IMR-90 (cell line): Measurements from ENCODE around the gene ITGAL. TPM values are rescaled to one million over a fixed set of nuclear protein-coding genes. Genes with fewer than 3 reads are reported as not detected.
A peak's percentile ranks its signal among the peaks of the same experiment; 100 is the strongest.

Experiments used
- ATAC-seq: fragments of 200-7000 bp; cut with Tn5 transposase; 2 replicates; pipeline ENCODE4 v1.9.1; 2020; ENCODE audit warnings: low read depth, mild to moderate bottlenecking, moderate library complexity
- BruUV-seq: library from RNA; stranded (reverse); fragments of 400-500 nt; replicated peaks from 2 replicates; lab custom pipeline; 2021; lab: Mats Ljungman, UMichigan
- CTCF ChIA-PET: fragments of 300-600 bp; formaldehyde crosslinking; extraction: SDS; loops from one replicate; lab custom pipeline; 2021; ENCODE audit warnings: antibody characterized with exemption; lab: Yijun Ruan, JAX
- POLR2A ChIA-PET: fragments of 300-600 bp; sonication (Branson Sonifier 250); formaldehyde crosslinking; loops from one replicate; lab custom pipeline; 2022; ENCODE audit warnings: antibody characterized with exemption; ENCODE audit not compliant: unreplicated experiment; lab: Charles Lee
- DNase-seq: peaks from one replicate; pipeline ENCODE4 v3.0.0; 2013
- H2AFZ ChIP-seq: replicated peaks from 2 replicates; pipeline ENCODE3; 2013; ENCODE audit warnings: low read length, mild to moderate bottlenecking; ENCODE audit not compliant: poor library complexity
- H2AK5ac ChIP-seq: 2 replicates; pipeline ENCODE4 v1.6.1; 2013; ENCODE audit warnings: low read depth, low read length, inconsistent platforms
- H2AK9ac ChIP-seq: replicated peaks from 2 replicates; pipeline ENCODE3; 2013; ENCODE audit warnings: mild to moderate bottlenecking, low read depth, low read length, moderate library complexity; ENCODE audit not compliant: poor library complexity
- H2BK120ac ChIP-seq: 2 replicates; pipeline ENCODE4 v1.6.1; 2013; ENCODE audit warnings: low read depth, low read length, inconsistent platforms
- H2BK15ac ChIP-seq: 3 replicates; pipeline ENCODE4 v1.6.1; 2013; ENCODE audit warnings: low read depth, low read length, inconsistent platforms
- H2BK20ac ChIP-seq: 2 replicates; pipeline ENCODE4 v1.6.1; 2013; ENCODE audit warnings: low read depth, mild to moderate bottlenecking, inconsistent platforms, low read length, moderate library complexity
- H2BK5ac ChIP-seq: 2 replicates; pipeline ENCODE4 v1.6.1; 2013; ENCODE audit warnings: mild to moderate bottlenecking, low read depth, low read length, inconsistent platforms; ENCODE audit not compliant: poor library complexity, severe bottlenecking
- H3K14ac ChIP-seq: replicated peaks from 2 replicates; pipeline ENCODE4 v1.6.1; 2013; ENCODE audit warnings: low read depth, low read length, inconsistent platforms
- H3K18ac ChIP-seq: 2 replicates; pipeline ENCODE4 v1.6.1; 2013; ENCODE audit warnings: low read depth, low read length, control low read depth
- H3K23ac ChIP-seq: 2 replicates; pipeline ENCODE4 v1.6.1; 2013; ENCODE audit warnings: low read depth, low read length, inconsistent platforms
- H3K27ac ChIP-seq: 2 replicates; pipeline ENCODE4 v1.5.1; 2013; ENCODE audit warnings: mild to moderate bottlenecking, control low read depth, low read length; ENCODE audit not compliant: insufficient read depth
- H3K27me3 ChIP-seq: 2 replicates; pipeline ENCODE4 v1.6.1; 2013; ENCODE audit warnings: low read length; ENCODE audit not compliant: control insufficient read depth, insufficient read depth
- H3K36me3 ChIP-seq: 2 replicates; pipeline ENCODE4 v1.6.1; 2013; ENCODE audit warnings: low read length, mixed read lengths; ENCODE audit not compliant: control insufficient read depth, insufficient read depth
- H3K4ac ChIP-seq: 2 replicates; pipeline ENCODE4 v1.6.1; 2013; ENCODE audit warnings: low read depth, low read length, inconsistent platforms
- H3K4me1 ChIP-seq: 2 replicates; pipeline ENCODE4 v1.6.1; 2013; ENCODE audit warnings: low read length, mixed read lengths; ENCODE audit not compliant: control insufficient read depth, insufficient read depth
- H3K4me2 ChIP-seq: 2 replicates; pipeline ENCODE4 v1.6.1; 2013; ENCODE audit warnings: low read depth, mild to moderate bottlenecking, control low read depth, low read length, moderate library complexity
- H3K4me3 ChIP-seq: 2 replicates; pipeline ENCODE4 v1.5.1; 2013; ENCODE audit warnings: low read depth, mild to moderate bottlenecking, control low read depth, low read length, moderate library complexity; ENCODE audit not compliant: insufficient read depth
- H3K56ac ChIP-seq: 2 replicates; pipeline ENCODE4 v1.6.1; 2013; ENCODE audit warnings: low read length, inconsistent platforms; ENCODE audit not compliant: insufficient read depth; ENCODE audit errors: extremely low read depth
- H3K79me1 ChIP-seq, 2 experiments: 2 replicates each; pipeline ENCODE4 v1.6.1; 2013; ENCODE audit warnings: low read length in 2 of 2, inconsistent platforms in 1 of 2, low read depth in 1 of 2
- H3K9ac ChIP-seq: 2 replicates; pipeline ENCODE4 v1.6.1; 2013; ENCODE audit warnings: low read depth, low read length, control low read depth
- H3K9me1 ChIP-seq: 2 replicates; pipeline ENCODE4 v1.6.1; 2013; ENCODE audit warnings: low read length, inconsistent platforms; ENCODE audit not compliant: insufficient read depth
- H3K9me3 ChIP-seq: 2 replicates; pipeline ENCODE4 v1.6.1; 2013; ENCODE audit warnings: low read length; ENCODE audit not compliant: control insufficient read depth, insufficient read depth
- H4K20me1 ChIP-seq: 2 replicates; pipeline ENCODE4 v1.6.1; 2013; ENCODE audit warnings: low read length, inconsistent platforms; ENCODE audit not compliant: insufficient read depth
- H4K5ac ChIP-seq: 2 replicates; pipeline ENCODE4 v1.6.1; 2013; ENCODE audit warnings: mild to moderate bottlenecking, low read depth, low read length, control low read depth
- H4K8ac ChIP-seq, 2 experiments: 2 replicates each; pipeline ENCODE4 v1.6.1; 2013; ENCODE audit warnings: low read depth in 2 of 2, low read length in 2 of 2, control low read depth in 1 of 2, inconsistent platforms in 1 of 2
- H4K91ac ChIP-seq: 2 replicates; pipeline ENCODE4 v1.6.1; 2013; ENCODE audit warnings: low read depth, low read length, inconsistent platforms; ENCODE audit not compliant: insufficient read depth
- BHLHE40 ChIP-seq: fragments of 150-350 bp; IDR thresholded peaks from 2 replicates; pipeline ENCODE4 v1.6.1; 2016; ENCODE audit warnings: mild to moderate bottlenecking, low read depth, low read length
- CEBPB ChIP-seq: IDR thresholded peaks from 2 replicates; pipeline ENCODE4 v1.6.1; 2012; ENCODE audit warnings: low read depth, low read length, improper control_type of control experiment
- CTCF ChIP-seq: conservative IDR thresholded peaks from 2 replicates; pipeline ENCODE4 v1.5.1; 2012; ENCODE audit warnings: mild to moderate bottlenecking, low read depth, low read length, improper control_type of control experiment
- ELK1 ChIP-seq: fragments of 150-350 bp; IDR thresholded peaks from 2 replicates; pipeline ENCODE4 v1.6.1; 2016; ENCODE audit warnings: low read depth, mild to moderate bottlenecking, low read length, moderate library complexity, borderline replicate concordance
- MAZ ChIP-seq: IDR thresholded peaks from 2 replicates; pipeline ENCODE4 v1.6.1; 2012; ENCODE audit warnings: low read depth, mild to moderate bottlenecking, low read length, improper control_type of control experiment, moderate library complexity, borderline replicate concordance
- MXI1 ChIP-seq: IDR thresholded peaks from 2 replicates; pipeline ENCODE4 v1.6.1; 2012; ENCODE audit warnings: low read depth, mild to moderate bottlenecking, low read length, moderate library complexity, borderline replicate concordance
- POLR2A ChIP-seq: IDR thresholded peaks from 2 replicates; pipeline ENCODE4 v1.6.1; 2012; ENCODE audit warnings: mild to moderate bottlenecking, low read depth, low read length
- RAD21 ChIP-seq: IDR thresholded peaks from 2 replicates; pipeline ENCODE4 v1.6.1; 2012; ENCODE audit warnings: low read length, improper control_type of control experiment
- RCOR1 ChIP-seq: IDR thresholded peaks from 2 replicates; pipeline ENCODE4 v1.6.1; 2012; ENCODE audit warnings: mild to moderate bottlenecking, low read length, improper control_type of control experiment; ENCODE audit not compliant: insufficient replicate concordance
- USF2 ChIP-seq: fragments of 150-350 bp; IDR thresholded peaks from 2 replicates; pipeline ENCODE4 v1.6.1; 2017; ENCODE audit warnings: mild to moderate bottlenecking, antibody characterized with exemption, low read length, low read depth
- WGBS, 2 experiments: methylation state at CpG; one replicate each; pipeline versions ENCODE4 v1.1.5 to v1.1.7; 2013; ENCODE audit warnings: missing lambda C conversion rate in 2 of 2; ENCODE audit not compliant: insufficient read length in 1 of 2; ENCODE audit errors: extremely low coverage in 2 of 2; 5-methylcytosine and 5-hydroxymethylcytosine counted together
- dilution Hi-C: fragments of 300-500 bp; cut with HindIII; formaldehyde crosslinking; loops from one replicate; pipeline ENCODE4 v1.14.3; 2018; ENCODE audit warnings: low sequenced_read_pairs; ENCODE audit not compliant: unreplicated experiment
- in situ Hi-C: fragments of 300-500 bp; cut with MboI; formaldehyde crosslinking; loops from 3 replicates; pipeline ENCODE4 v1.14.3; 2019; ENCODE audit warnings: low sequenced_read_pairs, inconsistent platforms, mixed read lengths
- intact Hi-C: fragments of 100-400 bp; cut with micrococcal nuclease; formaldehyde crosslinking; loops from 2 replicates; pipeline ENCODE4 v1.10.0; 2022
- polyA plus RNA-seq, 3 experiments: library from polyadenylated mRNA; depleted of rRNA; stranded (reverse); fragments of >200 nt; gene quantifications; 2 replicates each; pipeline ENCODE4 v1.2.3, GENCODE V29; 2012; ENCODE audit warnings: low replicate concordance in 1 of 3
- total RNA-seq: library from RNA; depleted of rRNA; stranded (reverse); fragments of >200 nt; gene quantifications from 2 replicates; pipeline ENCODE4 v1.2.3, GENCODE V29; 2012

ITGAL gene
- total and polyA plus RNA-seq, 2 of the 4 experiments (the other 2 are of a cell fraction): not detected

GRCh38 chr16:30445149-30445407, 27.5 kb upstream of the ITGAL start:
- Histone ChIP-seq H3K18ac (peak overlapping the region; percentile 92), H3K9ac (peak overlapping the region; percentile 80), H2AK5ac (peak overlapping the region; percentile 98), H3K56ac (peak overlapping the region; percentile 26; the same call in 1 of the 2 replicates), H3K4ac (peak overlapping the region; percentile 88), H2BK120ac (peak overlapping the region; percentile 28; the same call in 1 of the 2 replicates), H3K9me3 (0 out of 2 replicates have a peak, but pooled peaks cover 5% of the 10 kb centered on the region), H2BK5ac (peak overlapping the region; percentile 81), H3K9me1 (peaks cover 7% of the 10 kb centered on the region), H3K36me3 (peaks cover 9% of the 10 kb centered on the region), H3K27me3 (no peaks in the 10 kb centered on the region), H2AFZ (peak overlapping the region; percentile 87), H3K4me3 (peak overlapping the region; percentile 65), H3K4me1 (peaks cover 5% of the 10 kb centered on the region), H3K4me2 (peak overlapping the region; percentile 100), H2BK20ac (no peak overlapping the region), H4K20me1 (0 out of 2 replicates have a peak, but pooled peaks cover 4% of the 10 kb centered on the region), H3K79me1 (peaks cover 13 to 22% of the 10 kb centered on the region in 2 experiments), H2AK9ac (peak overlapping the region; percentile 87), H3K27ac (peak overlapping the region; percentile 61), H4K8ac (peak overlapping the region; percentile 80 to 99), H4K91ac (peak overlapping the region; percentile 85), H3K23ac (peak overlapping the region; percentile 95; the same call in 1 of the 2 replicates), H3K14ac (peak overlapping the region; percentile 93), H2BK15ac (no peak overlapping the region), H4K5ac (peak overlapping the region; percentile 97)
- intact Hi-C loops (no loop called here), in situ Hi-C loops (loop anchor here (5.0 kb wide), 2 partner anchors 152 to 187 kb away; no protein-coding TSS in a partner anchor), dilution Hi-C loops (no loop called here)
- no peak for ATAC-seq
- DNase-seq: no peak
- ChIA-PET POLR2A (interaction anchor here (0.6 kb wide), 2 partner anchors 41 to 467 kb away, joined by 4 to 6 read pairs; no protein-coding TSS in a partner anchor), CTCF (interaction anchor here (0.6 to 0.9 kb wide), 2 partner anchors 47 to 58 kb away, joined by 3 read pairs; no protein-coding TSS in a partner anchor)
- 80% methylated on average over 4 of the region's 11 CpGs; no CpG with 5 or more reads in 1 of the 2 experiments for WGBS, 2 experiments
- no TSS peak for BruUV-seq
- TF ChIP-seq RAD21 (no peak), RCOR1 (no peak), CTCF (no peak), POLR2A (no peak), BHLHE40 (no peak), MXI1 (no peak), CEBPB (no peak), MAZ (no peak), ELK1 (no peak), USF2 (no peak)
